ENCODE results near the gene PRMT3.
A peak's percentile ranks its signal among the peaks of the same experiment; 100 is the strongest.

Gene PRMT3

DNA sequence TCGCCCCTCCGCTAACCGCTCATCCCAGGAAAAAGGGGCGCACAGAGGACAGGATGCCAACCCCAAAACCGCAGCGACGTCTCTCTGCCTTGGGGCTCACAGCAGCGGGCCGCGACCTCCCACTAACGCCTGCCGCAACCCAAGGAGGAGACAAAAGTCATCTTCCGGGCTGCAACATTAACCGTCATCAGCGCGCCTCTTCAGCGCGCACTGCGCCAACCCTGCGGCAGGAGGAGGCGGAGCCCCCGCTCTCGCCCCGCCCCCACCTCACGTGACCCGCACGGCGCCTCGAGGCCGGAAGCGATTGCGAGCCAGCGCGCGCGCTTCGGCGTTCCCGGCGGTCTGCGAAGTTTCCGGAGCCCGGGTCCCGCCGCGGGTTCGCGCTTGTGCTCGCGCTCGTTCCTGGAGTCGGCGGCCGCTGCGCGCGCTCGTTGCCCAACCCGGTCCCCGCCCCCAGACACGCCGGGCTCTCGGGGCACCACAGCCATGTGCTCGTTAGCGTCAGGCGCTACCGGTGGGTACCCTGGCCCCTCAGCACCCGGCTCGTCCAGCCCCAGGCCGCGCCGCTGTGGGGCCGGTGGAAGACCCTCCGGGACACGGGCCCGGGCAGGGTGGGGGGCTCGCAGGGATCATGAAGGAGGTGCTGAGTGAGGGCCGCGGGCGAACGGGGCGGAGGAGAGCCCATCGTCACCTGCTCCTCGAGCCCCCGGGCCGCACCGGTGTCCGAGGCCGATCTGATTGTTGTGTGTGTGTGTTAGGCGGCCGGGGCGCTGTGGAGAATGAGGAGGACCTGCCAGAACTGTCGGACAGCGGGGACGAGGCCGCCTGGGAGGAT is at the start of gene PRMT3:
Gene PRMT3, plus strand, starts transcription at position 456 of the 835 bp plus-strand sequence. Its CDS starts 31 bp downstream, at position 487.
- TF ChIP-seq USF1 (IDR thresholded peaks at IDR 0.05) (peak; percentile 98), EP300 (IDR thresholded peaks at IDR 0.05; ENCODE audit: borderline replicate concordance) (no peak), TAF1 (IDR thresholded peaks at IDR 0.05; ENCODE audit: low read depth) (peak; percentile 80), REST (IDR thresholded peaks at IDR 0.05; ENCODE audit: low read depth) (no peak), MAX (IDR thresholded peaks at IDR 0.05) (peak; percentile 97), ZBTB7A (IDR thresholded peaks at IDR 0.05; ENCODE audit: low read depth) (peak; percentile 90), CREB1 (IDR thresholded peaks at IDR 0.05; ENCODE audit: low read depth) (peak; percentile 92), CEBPB (IDR thresholded peaks at IDR 0.05) (peak; percentile 42; the same call in 1 of the 2 replicates)

DNA sequence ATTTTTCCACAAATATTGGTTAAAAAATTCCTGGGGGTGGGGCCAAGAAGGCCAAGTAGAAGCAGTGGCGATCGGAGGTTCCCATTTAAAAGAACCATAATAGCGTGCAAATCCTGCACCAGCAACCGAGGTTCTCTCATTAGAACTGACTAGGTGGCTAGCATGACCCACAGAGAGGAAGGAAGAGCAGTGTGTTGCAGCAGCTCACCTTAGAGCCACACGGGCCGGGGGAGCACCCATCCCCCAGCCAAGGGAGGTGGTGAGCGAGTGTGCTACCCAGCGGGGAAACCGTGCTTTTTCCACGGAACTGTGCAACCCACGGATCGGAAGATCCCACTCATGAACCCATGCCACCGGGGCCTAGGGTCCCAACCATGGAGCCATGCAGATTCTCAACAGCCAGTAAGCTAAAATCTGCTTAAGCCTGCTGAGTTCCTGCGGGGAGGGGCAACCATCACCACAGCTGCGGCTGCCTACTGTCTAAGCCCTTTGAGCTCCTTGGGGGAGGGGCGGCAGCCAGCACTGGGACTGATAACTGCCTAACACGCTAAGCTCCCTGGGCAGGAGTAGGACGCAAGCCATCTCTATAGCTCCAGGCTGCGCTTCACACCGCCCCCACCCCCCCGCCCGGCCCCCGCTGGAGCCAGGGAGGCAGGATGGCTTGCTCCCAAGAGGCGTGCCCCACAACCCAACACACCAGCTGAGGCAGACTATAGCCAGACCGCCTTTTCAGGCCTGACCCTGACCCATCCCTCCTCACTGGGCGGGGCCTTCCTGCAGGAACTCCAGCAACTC is 45.0 kb upstream of the PRMT3 start:
- no peak for TF ChIP-seq FOXM1 (IDR thresholded peaks at IDR 0.05; ENCODE audit: borderline replicate concordance, low read depth)
- TF ChIP-seq EGR1 (IDR thresholded peaks at IDR 0.05): no peak

DNA sequence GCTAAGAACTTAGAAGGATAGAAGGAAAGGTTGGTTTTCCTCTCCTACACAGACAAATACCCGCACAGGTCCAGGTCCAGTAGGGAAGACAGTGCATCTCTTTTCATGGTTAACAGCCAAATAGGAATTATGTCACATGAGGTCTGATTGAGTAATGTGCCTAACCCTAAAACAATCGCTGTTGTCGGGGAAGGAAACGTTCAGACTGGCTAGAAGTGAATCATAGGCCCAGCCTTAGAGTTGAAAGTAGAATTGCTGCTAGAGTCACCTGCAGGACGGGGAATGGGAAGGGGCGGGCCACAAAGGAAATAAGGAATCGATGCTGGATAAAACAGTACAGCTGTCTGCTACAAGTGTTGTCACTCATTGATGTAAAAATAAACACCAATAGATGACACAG is 36.4 kb upstream of the PRMT3 start:
- no peak for TF ChIP-seq MAX (IDR thresholded peaks at IDR 0.05)

DNA sequence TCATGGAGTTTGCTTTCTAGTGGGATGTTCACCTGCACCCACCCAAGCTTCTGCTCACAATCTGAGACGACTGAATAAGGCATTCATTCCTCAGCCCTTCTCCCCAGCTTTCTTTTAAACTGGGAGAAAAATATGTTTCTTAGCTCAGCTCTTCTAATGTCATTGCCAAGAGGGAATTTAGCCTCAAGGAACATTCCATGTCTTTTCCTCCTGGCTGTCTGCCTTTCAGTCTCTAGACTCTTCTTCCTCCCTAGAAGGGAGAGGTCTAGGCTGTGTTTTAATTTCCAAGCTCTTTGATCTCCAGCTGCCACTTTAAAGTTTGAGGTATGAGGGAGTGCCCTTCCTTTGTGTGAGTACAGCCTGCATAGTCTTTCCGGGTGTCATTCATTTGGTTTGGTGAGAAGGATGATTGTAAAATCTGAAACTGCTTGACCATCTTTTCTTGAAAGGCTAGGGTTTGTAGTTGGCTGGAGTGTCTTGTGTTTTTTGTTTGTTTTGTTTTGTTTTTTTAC is 35.7 kb upstream of the PRMT3 start:
- no peak for TF ChIP-seq EP300 (IDR thresholded peaks at IDR 0.05; ENCODE audit: borderline replicate concordance)
- TF ChIP-seq REST (IDR thresholded peaks at IDR 0.05; ENCODE audit: low read depth): no peak
- TF ChIP-seq EGR1 (IDR thresholded peaks at IDR 0.05): no peak
- no peak for TF ChIP-seq YY1 (IDR thresholded peaks at IDR 0.05; ENCODE audit: low read depth)

DNA sequence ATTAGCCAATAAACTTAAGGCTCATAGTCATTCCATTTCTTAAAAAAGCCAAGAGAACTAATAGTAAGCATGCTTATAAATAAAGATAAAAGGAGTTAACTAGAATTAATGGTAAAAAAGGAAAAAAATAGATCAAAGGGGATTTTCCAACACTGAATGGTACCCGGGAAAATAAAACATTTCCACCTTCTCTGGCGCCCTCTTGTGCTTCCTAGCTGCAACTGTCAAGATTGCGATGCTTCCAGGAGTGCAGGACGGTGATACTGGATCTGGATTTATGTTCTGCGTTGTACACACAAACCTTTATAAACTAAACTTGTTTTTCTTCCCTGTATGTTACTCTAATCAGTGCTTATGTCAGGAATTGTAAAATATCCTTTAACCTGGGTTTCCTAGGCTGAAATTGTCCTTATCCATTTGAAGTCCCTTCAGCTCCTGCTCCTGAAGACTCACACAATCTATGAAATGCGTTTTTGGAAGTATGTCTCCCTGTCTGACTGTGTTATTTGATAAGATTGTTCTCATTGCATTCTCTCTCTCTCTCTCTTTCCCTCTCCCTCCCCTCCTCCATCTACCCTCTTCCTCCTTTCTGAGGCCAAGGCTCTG is 33.6 kb upstream of the PRMT3 start:
- TF ChIP-seq RAD21 (IDR thresholded peaks at IDR 0.05; ENCODE audit: low read depth) (peak; percentile 69), REST (IDR thresholded peaks at IDR 0.05; ENCODE audit: low read depth) (no peak)

Measured in Ishikawa (cell line).